MV-4-11 (cell line): ENCODE measurements around the gene KDM5A.
"Not testable (repeated sequence)": the region's sequence is repeated elsewhere in the genome, so short reads cannot be mapped to it uniquely, and the experiment has no call there.

Experiments
- DNase-seq: peaks from one replicate; lab custom pipeline; 2025; lab: John Stamatoyannopoulos, UW

The KDM5A gene

GRCh38 chr12:238736-239398 is 150.3 kb downstream of the KDM5A start:
- no peak for DNase-seq

- DNase-seq, result no peak
Measured at GRCh38 chr12:238116-238515, 151.0 kb downstream of the KDM5A start.

GRCh38 chr12:237026-237815 is 151.9 kb downstream of the KDM5A start:
- DNase-seq, result peak; percentile 75

GRCh38 chr12:236445-236844 is 152.7 kb downstream of the KDM5A start:
- DNase-seq, result no peak

- DNase-seq, result not testable (repeated sequence)
Measured at GRCh38 chr12:235967-236366, 153.2 kb downstream of the KDM5A start.

GRCh38 chr12:234891-235415 is 154.2 kb downstream of the KDM5A start:
- DNase-seq, result no peak

- DNase-seq, result no peak
Measured at GRCh38 chr12:234019-234418, 155.1 kb downstream of the KDM5A start.

- no peak for DNase-seq
Measured at GRCh38 chr12:233615-233968, 155.5 kb downstream of the KDM5A start.

GRCh38 chr12:232731-233614 is 156.1 kb downstream of the KDM5A start:
- DNase-seq, result peak; percentile 93

GRCh38 chr12:230925-231671 is 158.0 kb downstream of the KDM5A start:
- no peak for DNase-seq
